Measurements from ENCODE around the gene RAPSN.

GRCh38 chr11:47411884-47412746 is 36.8 kb downstream of the RAPSN start:
- TF ChIP-seq CTCF (IDR thresholded peaks at IDR 0.05) (no peak), POLR2A (IDR thresholded peaks at IDR 0.05) (no peak)
